ENCODE measurements around the gene DBP.

DNA sequence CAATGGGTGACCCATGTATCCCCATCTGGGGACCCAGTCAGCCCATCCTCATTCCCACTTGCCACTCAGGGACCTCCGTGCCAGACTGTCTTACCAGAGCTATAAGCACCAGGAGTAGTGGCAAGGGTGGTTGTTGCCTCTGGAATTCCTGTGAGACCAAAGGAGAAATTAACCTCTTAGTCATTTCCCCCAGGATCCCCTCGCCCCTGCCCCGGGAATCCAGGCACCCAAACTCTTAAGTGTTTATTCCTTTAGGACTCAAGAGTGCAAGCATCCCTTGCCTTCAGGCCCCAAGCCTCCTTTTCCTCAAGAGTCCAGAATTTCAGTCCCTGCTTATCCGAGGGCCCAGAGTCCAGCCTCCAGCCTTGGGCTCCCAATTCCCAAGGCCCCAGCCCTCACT, 26.5 kb upstream of the DBP start:
- TF ChIP-seq POLR2AphosphoS5 (IDR thresholded peaks at IDR 0.05; ENCODE audit: low read depth, low read length) (no peak), POLR2A (IDR thresholded peaks at IDR 0.05; ENCODE audit: low read depth, low read length) (no peak), TAF1 (IDR thresholded peaks at IDR 0.05; ENCODE audit: borderline replicate concordance, low read depth, low read length) (no peak)
